ENCODE results near the gene RLN3.
"Not testable (repeated sequence)": the region's sequence is repeated elsewhere in the genome, so short reads cannot be mapped to it uniquely, and the experiment has no call there.

RLN3 gene

GRCh38 chr19:14023404-14024235 is 4.3 kb upstream of the RLN3 start:
- no peak for DNase-seq

- DNase-seq: not testable (repeated sequence)
Observed at GRCh38 chr19:14026652-14027192, 1.2 kb upstream of the RLN3 start.

GRCh38 chr19:14028901-14029300 is 953 bp downstream of the RLN3 start:
- no peak for DNase-seq

- no peak for DNase-seq
Observed at GRCh38 chr19:14030997-14031718, 3.2 kb downstream of the RLN3 start.

- DNase-seq: peak; percentile 46 to 84 (median 70)
Observed at GRCh38 chr19:14031719-14032480, 4.0 kb downstream of the RLN3 start, which contains the start of gene IL27RA. Gene IL27RA (plus strand): TSS chr19:14031762. CDS start chr19:14031873, 111 bp downstream.

- DNase-seq: no peak
Observed at GRCh38 chr19:14033946-14034345, 6.0 kb downstream of the RLN3 start.

GRCh38 chr19:14035159-14035558 is 7.2 kb downstream of the RLN3 start:
- not testable (repeated sequence) for DNase-seq

- no peak for DNase-seq
Observed at GRCh38 chr19:14035706-14036105, 7.8 kb downstream of the RLN3 start.

- no peak for DNase-seq
Observed at GRCh38 chr19:14039181-14039580, 11.2 kb downstream of the RLN3 start.

- peak in 1 of 4 experiments; percentile 15 for DNase-seq
Observed at GRCh38 chr19:14042659-14043608, 15.0 kb downstream of the RLN3 start.

GRCh38 chr19:14047866-14048265 is 19.9 kb downstream of the RLN3 start:
- DNase-seq: not testable (repeated sequence)

GRCh38 chr19:14048443-14049153 is 20.6 kb downstream of the RLN3 start:
- peak; percentile 48 to 73 (median 66) for DNase-seq

GRCh38 chr19:14050512-14050911 is 22.6 kb downstream of the RLN3 start:
- no peak for DNase-seq

GRCh38 chr19:14050961-14051360 is 23.0 kb downstream of the RLN3 start:
- DNase-seq: not testable (repeated sequence)

GRCh38 chr19:14051980-14052379 is 24.0 kb downstream of the RLN3 start:
- DNase-seq: no peak

- DNase-seq: no peak
Observed at GRCh38 chr19:14052470-14052869, 24.5 kb downstream of the RLN3 start.

GRCh38 chr19:14053032-14053431 is 25.1 kb downstream of the RLN3 start:
- DNase-seq: no peak

- DNase-seq: no peak
Observed at GRCh38 chr19:14053500-14053899, 25.6 kb downstream of the RLN3 start.

- DNase-seq: no peak
Observed at GRCh38 chr19:14054099-14054498, 26.2 kb downstream of the RLN3 start.

GRCh38 chr19:14054721-14055120 is 26.8 kb downstream of the RLN3 start:
- DNase-seq: no peak

GRCh38 chr19:14055396-14055795 is 27.4 kb downstream of the RLN3 start:
- DNase-seq: no peak
